ENCODE results near the gene MS4A18. TPM values are rescaled to one million over a fixed set of nuclear protein-coding genes. Genes with fewer than 3 reads are reported as not detected.
"Not testable (repeated sequence)": the region's sequence is repeated elsewhere in the genome, so short reads cannot be mapped to it uniquely, and the experiment has no call there.

MS4A18 gene
- not detected for total RNA-seq
- not detected for polyA plus RNA-seq
- long read RNA-seq, donor 1 = 0 reads
- long read RNA-seq, donor 2 = 0 reads
- long read RNA-seq, donor 3 = 0 reads
- long read RNA-seq, donor 4 = 0 reads

DNA sequence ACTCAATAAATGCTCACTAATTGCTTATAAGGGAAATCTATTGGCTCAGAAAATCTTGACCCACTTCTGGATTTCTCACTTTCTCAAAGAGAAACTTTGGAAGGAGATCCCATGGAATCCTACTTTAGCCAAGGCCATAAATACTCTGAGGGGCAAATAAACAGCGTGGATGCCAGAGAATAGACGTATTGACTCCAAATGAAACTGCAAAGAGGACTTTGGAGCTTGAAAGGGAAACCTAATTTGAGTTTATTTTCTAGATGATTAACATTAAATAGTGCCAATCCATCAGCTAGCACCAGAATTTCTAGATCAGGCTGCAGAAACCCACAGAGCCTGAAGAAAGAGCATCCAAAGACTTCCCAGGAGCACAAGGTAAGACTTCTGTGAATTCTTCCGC, at the start of gene MS4A18:
Gene MS4A18 (plus strand): TSS at position 301 of the 400 bp plus-strand sequence.
- WGBS = 85% methylated on average over 3 of the region's 3 CpGs
- H3K27ac ChIP-seq (ENCODE audit: low read length) = no peak within 1 kb of the TSS
- intact Hi-C loops (cut with DNase I) = no loop called here
- ATAC-seq = no peak
- H3K4me1 ChIP-seq (ENCODE audit: control insufficient read depth, insufficient read depth, low read length) = no peaks in the 10 kb centered on the region
- no peaks in the 10 kb centered on the region for H3K9me3 ChIP-seq (ENCODE audit: control insufficient read depth, low read length)
- H3K4me3 ChIP-seq (ENCODE audit: low read length) = no peak within 1 kb of the TSS
- no peak for DNase-seq
- H3K27me3 ChIP-seq (ENCODE audit: control insufficient read depth, insufficient read depth) = no peaks in the 10 kb centered on the region

DNA sequence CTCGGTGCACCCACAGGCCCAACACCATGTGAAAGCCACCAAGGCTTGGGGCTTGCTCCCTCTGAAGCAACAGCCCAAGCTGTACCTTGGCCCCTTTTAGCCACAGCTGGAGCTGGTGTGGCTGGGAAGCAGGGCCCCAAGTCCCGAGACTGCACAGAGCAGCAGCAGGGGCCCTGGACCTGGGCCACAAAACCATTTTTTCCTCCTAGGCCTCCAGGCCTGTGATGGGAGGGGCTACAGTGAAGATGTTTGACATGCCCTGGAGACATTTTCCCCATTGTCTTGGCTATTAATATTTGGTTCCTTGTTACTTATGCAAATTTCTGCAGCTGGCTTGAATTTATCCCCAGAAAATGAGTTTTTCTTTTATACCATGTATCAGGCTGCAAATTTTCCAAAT, 46.3 kb upstream of the MS4A18 start:
- H3K4me3 ChIP-seq (ENCODE audit: low read length); H3K27me3 ChIP-seq (ENCODE audit: control insufficient read depth, insufficient read depth); ATAC-seq; H3K4me1 ChIP-seq (ENCODE audit: control insufficient read depth, insufficient read depth, low read length); H3K9me3 ChIP-seq (ENCODE audit: control insufficient read depth, low read length); H3K27ac ChIP-seq (ENCODE audit: low read length); intact Hi-C loops (cut with DNase I); DNase-seq: not testable (repeated sequence)
- WGBS = 91% methylated on average over 2 of the region's 2 CpGs

DNA sequence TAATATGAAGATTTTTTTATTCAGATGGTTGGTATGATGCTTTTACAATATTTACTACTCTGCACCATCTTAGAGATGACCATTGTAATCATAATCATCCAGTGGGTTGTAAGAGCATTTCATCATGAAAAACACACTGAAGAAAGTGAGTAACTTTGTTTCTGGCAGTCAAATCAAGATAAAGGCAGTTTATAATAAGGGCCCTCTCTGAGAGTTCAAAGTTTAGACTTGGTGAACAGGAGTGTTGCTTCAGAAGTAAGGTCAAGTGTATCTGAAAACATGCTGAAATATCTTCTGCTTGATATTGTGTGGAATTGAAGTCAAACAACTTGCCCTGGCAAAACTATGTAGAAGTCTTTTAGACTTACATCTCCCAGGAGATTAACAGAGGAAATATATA, 44.6 kb upstream of the MS4A18 start:
- H3K27me3 ChIP-seq (ENCODE audit: control insufficient read depth, insufficient read depth) = no peaks in the 10 kb centered on the region
- DNase-seq (no peak), ATAC-seq (no peak)
- no peak overlapping the region for H3K4me3 ChIP-seq (ENCODE audit: low read length)
- no peak overlapping the region for H3K27ac ChIP-seq (ENCODE audit: low read length)
- intact Hi-C loops (cut with DNase I) = no loop called here
- peaks cover 4% of the 10 kb centered on the region for H3K9me3 ChIP-seq (ENCODE audit: control insufficient read depth, low read length)
- no peaks in the 10 kb centered on the region for H3K4me1 ChIP-seq (ENCODE audit: control insufficient read depth, insufficient read depth, low read length)

DNA sequence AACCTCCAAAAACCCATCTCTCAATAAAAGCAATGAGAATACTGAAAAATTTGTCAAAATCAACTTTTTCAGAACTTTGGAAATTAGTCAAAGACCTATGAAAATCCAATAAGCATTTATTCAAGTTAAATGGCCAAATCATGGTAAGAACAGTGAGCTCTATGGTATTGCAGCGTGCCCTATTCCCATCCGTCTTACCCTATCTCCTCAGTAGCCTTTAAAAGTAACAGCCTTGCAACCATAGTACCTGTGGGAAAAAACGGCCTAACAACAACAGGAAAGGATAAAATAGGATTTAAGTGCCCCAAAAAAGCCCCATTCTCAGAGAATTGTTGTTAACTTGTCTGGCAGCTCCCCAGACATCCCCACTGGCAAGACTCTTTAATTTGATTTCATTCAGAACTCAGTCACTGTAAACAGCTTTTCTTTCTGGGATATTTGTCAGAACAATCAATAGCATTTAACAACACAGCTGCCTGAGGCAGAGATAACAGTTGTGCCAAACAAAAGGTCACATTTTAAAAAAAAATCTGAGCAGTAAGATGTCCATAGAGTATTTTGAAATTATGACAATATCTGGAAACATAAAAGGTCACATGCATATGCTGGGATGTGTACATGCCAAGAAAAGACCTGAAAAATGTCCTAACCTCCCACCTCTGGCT, 43.9 kb upstream of the MS4A18 start:
- WGBS = 60% methylated on average over 3 of the region's 3 CpGs
- no peak overlapping the region for H3K4me3 ChIP-seq (ENCODE audit: low read length)
- no peaks in the 10 kb centered on the region for H3K4me1 ChIP-seq (ENCODE audit: control insufficient read depth, insufficient read depth, low read length)
- intact Hi-C loops (cut with DNase I) = no loop called here
- no peak for DNase-seq
- H3K27ac ChIP-seq (ENCODE audit: low read length) = no peak overlapping the region
- no peaks in the 10 kb centered on the region for H3K27me3 ChIP-seq (ENCODE audit: control insufficient read depth, insufficient read depth)
- H3K9me3 ChIP-seq (ENCODE audit: control insufficient read depth, low read length) = peaks cover 4% of the 10 kb centered on the region
- ATAC-seq = no peak

DNA sequence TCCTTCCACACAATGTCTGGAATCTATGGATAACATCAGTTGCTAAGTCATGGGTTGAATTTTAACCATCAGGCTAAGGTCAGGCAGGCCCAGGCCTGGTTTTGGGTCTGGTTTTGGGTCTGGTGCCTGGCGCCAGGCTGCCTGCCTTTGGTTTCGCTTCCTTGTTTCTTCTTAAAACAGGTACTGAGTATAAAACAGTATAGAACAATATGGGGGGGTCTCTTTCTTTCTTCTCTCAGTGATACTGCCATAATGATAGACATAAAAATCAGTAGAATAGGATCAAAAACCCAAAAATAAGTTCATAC, 40.0 kb upstream of the MS4A18 start:
- H3K9me3 ChIP-seq (ENCODE audit: control insufficient read depth, low read length); H3K27ac ChIP-seq (ENCODE audit: low read length); intact Hi-C loops (cut with DNase I); H3K27me3 ChIP-seq (ENCODE audit: control insufficient read depth, insufficient read depth); ATAC-seq; H3K4me3 ChIP-seq (ENCODE audit: low read length); H3K4me1 ChIP-seq (ENCODE audit: control insufficient read depth, insufficient read depth, low read length); DNase-seq: not testable (repeated sequence)
- 89% methylated on average over 2 of the region's 2 CpGs for WGBS

DNA sequence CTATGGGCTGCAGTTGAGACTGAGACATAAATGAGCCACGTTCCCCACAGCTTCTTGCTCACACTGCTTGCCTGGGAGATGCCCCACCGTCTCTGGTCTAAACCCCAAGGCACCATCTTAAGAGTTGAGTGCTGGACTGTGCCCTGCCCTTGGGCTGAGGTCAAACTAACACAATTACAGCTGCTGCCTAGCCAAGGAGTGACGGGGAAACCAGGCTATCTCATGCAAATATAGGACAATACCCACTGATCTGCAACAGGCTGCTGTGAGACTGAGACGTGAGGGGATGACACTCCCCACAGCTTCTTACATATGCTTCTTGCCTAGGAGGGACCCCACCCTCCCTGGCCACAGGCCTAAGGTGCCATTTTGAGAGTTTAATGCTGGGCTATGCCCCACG, 32.9 kb upstream of the MS4A18 start:
- no peaks in the 10 kb centered on the region for H3K4me1 ChIP-seq (ENCODE audit: control insufficient read depth, insufficient read depth, low read length)
- no peaks in the 10 kb centered on the region for H3K27me3 ChIP-seq (ENCODE audit: control insufficient read depth, insufficient read depth)
- H3K27ac ChIP-seq (ENCODE audit: low read length) = no peak overlapping the region
- WGBS = 79% methylated on average over 5 of the region's 5 CpGs
- intact Hi-C loops (cut with DNase I) = no loop called here
- ATAC-seq (no peak), DNase-seq (no peak)
- H3K4me3 ChIP-seq (ENCODE audit: low read length) = no peak overlapping the region
- H3K9me3 ChIP-seq (ENCODE audit: control insufficient read depth, low read length) = no peaks in the 10 kb centered on the region

DNA sequence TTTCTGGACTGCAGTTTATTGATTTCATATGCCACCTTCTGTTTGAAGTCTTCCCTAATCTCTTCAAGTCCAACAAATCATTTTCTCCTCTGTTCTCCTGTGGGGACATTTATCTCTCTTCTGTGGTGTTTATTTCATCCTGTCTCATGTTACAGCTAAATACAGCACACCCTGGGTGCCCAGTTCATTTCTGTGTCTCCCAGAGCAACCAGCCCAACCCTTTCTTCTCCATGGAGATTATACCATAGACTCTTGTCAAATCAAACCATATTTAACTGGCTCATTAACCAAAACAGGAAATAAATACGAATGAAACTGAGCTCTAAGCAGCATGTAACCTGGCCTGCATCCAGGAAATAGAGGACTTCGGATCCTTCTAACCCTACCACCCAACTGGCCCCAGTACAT, 25.2 kb upstream of the MS4A18 start, which contains the start of gene MS4A8:
Gene MS4A8 (plus strand): TSS at position 329 of the 408 bp plus-strand sequence. CDS start 1,249 bp downstream, outside the sequence.
- DNase-seq = no peak
- H3K4me1 ChIP-seq (ENCODE audit: control insufficient read depth, insufficient read depth, low read length) = peaks cover 2% of the 10 kb centered on the region
- ATAC-seq = no peak
- intact Hi-C loops (cut with DNase I) = no loop called here
- WGBS = 30% methylated on average over 2 of the region's 2 CpGs
- no peaks in the 10 kb centered on the region for H3K27me3 ChIP-seq (ENCODE audit: control insufficient read depth, insufficient read depth)
- H3K27ac ChIP-seq (ENCODE audit: low read length) = no peak within 1 kb of the TSS
- H3K9me3 ChIP-seq (ENCODE audit: control insufficient read depth, low read length) = no peaks in the 10 kb centered on the region
- H3K4me3 ChIP-seq (ENCODE audit: low read length) = no peak within 1 kb of the TSS

DNA sequence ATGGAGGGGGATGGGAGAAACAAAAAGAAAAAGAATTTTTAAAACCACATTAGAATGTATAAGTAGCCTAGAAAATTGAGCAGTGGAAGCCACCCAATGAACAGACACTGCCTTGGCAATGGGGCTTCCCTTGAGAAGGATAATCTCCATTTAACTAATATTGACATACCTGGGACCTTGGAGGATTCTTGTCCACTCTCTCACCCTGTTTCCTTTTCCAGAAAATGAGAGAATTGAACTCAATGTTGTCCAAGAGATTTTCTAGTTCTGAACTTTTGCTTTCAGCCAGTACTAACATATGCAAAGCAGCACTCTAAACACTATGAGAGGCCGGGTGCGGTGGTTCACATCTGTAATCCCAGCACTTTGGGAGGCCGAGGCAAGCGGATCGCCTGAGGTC, 24.6 kb upstream of the MS4A18 start:
- ATAC-seq (no peak), DNase-seq (no peak)
- H3K4me1 ChIP-seq (ENCODE audit: control insufficient read depth, insufficient read depth, low read length) = peaks cover 2% of the 10 kb centered on the region
- intact Hi-C loops (cut with DNase I) = no loop called here
- WGBS = 93% methylated on average over 5 of the region's 5 CpGs
- H3K9me3 ChIP-seq (ENCODE audit: control insufficient read depth, low read length) = no peaks in the 10 kb centered on the region
- H3K4me3 ChIP-seq (ENCODE audit: low read length) = no peak overlapping the region
- H3K27me3 ChIP-seq (ENCODE audit: control insufficient read depth, insufficient read depth) = no peaks in the 10 kb centered on the region
- H3K27ac ChIP-seq (ENCODE audit: low read length) = no peak overlapping the region

DNA sequence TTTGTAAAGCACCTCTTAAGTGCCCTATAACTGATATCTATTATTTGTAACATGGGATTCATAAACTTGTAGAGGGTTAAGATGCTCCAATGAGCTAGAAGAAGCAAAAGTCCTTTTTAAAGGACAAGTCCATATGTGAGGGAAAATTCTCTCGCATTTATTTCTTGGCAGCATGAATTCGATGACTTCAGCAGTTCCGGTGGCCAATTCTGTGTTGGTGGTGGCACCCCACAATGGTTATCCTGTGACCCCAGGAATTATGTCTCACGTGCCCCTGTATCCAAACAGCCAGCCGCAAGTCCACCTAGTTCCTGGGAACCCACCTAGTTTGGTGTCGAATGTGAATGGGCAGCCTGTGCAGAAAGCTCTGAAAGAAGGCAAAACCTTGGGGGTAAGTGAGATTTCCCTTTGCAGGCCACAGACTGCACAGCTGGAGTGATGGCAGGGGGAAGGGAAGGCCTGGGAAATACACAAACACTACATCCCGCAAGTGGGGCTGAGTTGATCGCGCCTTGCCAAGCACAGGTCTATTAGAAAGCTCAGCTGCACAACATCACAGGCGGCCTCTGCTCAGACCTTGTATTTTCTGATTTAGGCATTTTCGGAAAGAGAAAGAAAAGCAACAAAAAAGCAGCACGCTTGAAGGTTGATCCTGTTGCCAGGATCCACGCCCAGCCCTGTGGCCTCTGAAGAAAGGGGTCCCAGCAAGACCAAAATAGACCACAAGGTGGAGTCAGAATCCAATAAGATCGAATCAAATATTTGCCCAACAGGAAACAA, 23.6 kb upstream of the MS4A18 start:
- 64% methylated on average over 14 of the region's 14 CpGs for WGBS
- peak in 1 of 2 donors; percentile 24 for ATAC-seq
- H3K27ac ChIP-seq (ENCODE audit: low read length) = no peak overlapping the region

DNA sequence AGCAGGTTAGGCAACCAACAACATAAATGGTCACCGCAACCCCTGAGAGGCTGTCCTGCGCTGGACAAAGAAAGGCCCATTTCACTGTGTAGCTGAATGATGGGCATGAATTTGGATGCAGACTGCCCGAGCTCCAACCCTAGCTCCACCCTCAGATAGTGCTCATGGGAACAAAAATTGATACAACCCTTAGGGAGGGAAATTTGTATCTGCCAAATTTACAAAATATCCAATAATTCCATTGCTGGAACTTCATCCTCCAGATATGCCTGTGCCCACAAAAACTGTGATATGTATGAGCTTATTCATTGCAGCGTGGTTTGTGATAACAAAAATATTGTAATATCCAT, 23.1 kb upstream of the MS4A18 start:
- no peak overlapping the region for H3K4me3 ChIP-seq (ENCODE audit: low read length)
- peaks cover 2% of the 10 kb centered on the region for H3K4me1 ChIP-seq (ENCODE audit: control insufficient read depth, insufficient read depth, low read length)
- DNase-seq = no peak
- no peak overlapping the region for H3K27ac ChIP-seq (ENCODE audit: low read length)
- no peaks in the 10 kb centered on the region for H3K9me3 ChIP-seq (ENCODE audit: control insufficient read depth, low read length)
- no peak for ATAC-seq
- WGBS = 64% methylated on average over 4 of the region's 4 CpGs
- H3K27me3 ChIP-seq (ENCODE audit: control insufficient read depth, insufficient read depth) = no peaks in the 10 kb centered on the region
- intact Hi-C loops (cut with DNase I) = no loop called here

More for the DNA sequence above, 23.6 kb upstream of the MS4A18 start:
- Histone ChIP-seq H3K4me3 (ENCODE audit: low read length) (no peak overlapping the region), H3K4me1 (ENCODE audit: control insufficient read depth, insufficient read depth, low read length) (peaks cover 2% of the 10 kb centered on the region), H3K9me3 (ENCODE audit: control insufficient read depth, low read length) (no peaks in the 10 kb centered on the region), H3K27me3 (ENCODE audit: control insufficient read depth, insufficient read depth) (no peaks in the 10 kb centered on the region)
- intact Hi-C loops (cut with DNase I) = no loop called here
- no peak for DNase-seq

DNA sequence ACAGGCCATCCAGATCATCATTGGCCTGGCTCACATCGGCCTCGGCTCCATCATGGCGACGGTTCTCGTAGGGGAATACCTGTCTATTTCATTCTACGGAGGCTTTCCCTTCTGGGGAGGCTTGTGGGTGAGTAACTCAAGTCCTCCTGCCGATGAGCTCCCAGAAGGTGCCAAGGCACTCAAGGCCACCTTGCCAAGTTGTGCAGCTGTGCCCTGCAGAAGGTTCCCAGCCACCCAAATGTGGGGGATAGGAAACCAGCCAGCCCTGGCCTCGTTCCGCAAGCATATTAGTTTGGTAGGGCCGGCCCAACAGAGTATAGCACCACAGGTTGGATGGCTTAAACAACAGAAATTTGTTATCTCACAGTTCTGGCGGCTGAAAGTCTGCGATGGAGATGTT, 21.1 kb upstream of the MS4A18 start:
- WGBS = 89% methylated on average over 12 of the region's 12 CpGs
- H3K4me1 ChIP-seq (ENCODE audit: control insufficient read depth, insufficient read depth, low read length) = peaks cover 2% of the 10 kb centered on the region
- ATAC-seq (no peak), DNase-seq (no peak)
- H3K4me3 ChIP-seq (ENCODE audit: low read length) = no peak overlapping the region
- intact Hi-C loops (cut with DNase I) = no loop called here
- no peaks in the 10 kb centered on the region for H3K27me3 ChIP-seq (ENCODE audit: control insufficient read depth, insufficient read depth)
- no peaks in the 10 kb centered on the region for H3K9me3 ChIP-seq (ENCODE audit: control insufficient read depth, low read length)
- H3K27ac ChIP-seq (ENCODE audit: low read length) = no peak overlapping the region

Data from right cardiac atrium (tissue), 5 donors.